ENCODE results near the gene LGALS8.

DNA sequence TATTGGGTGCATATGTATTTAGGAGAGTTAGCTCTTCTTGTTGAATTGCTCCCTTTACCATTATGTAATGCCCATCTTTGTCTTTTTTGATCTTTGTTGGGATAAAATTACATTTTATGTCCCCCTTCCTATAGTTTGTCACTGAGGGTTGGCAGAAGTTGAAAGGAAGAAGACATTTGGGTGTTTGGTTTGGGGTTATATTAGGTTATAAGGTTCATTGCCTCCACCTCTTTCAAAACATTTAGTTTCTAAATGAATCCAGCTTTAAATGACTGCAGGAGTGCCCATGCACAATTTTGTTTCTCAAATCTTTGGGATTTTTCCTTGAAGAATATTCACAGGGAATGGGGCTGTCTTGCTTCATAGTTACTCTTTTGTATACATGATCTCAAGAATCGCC is 14.6 kb upstream of the LGALS8 start:
- TF ChIP-seq POLR2AphosphoS5 (IDR thresholded peaks at IDR 0.05; ENCODE audit: low read depth, low read length) (no peak), YY1 (IDR thresholded peaks at IDR 0.05; ENCODE audit: extremely low read depth, insufficient replicate concordance, low read depth, low read length) (no peak), POLR2A (IDR thresholded peaks at IDR 0.05; ENCODE audit: borderline replicate concordance, extremely low read depth, insufficient read depth, insufficient read length) (no peak), SP1 (IDR thresholded peaks at IDR 0.05; ENCODE audit: low read depth) (no peak)
